NCI-H2196 (cell line): ENCODE measurements around the gene FAM241A.

Experiments used
- DNase-seq: peaks from one replicate; lab custom pipeline; 2025; ENCODE audit not compliant: unreplicated experiment; lab: John Stamatoyannopoulos, UW

Gene FAM241A

GRCh38 chr4:112213091-112213490 is 67.8 kb downstream of the FAM241A start:
- no peak for DNase-seq

GRCh38 chr4:112213856-112214255 is 68.6 kb downstream of the FAM241A start:
- no peak for DNase-seq

DNA sequence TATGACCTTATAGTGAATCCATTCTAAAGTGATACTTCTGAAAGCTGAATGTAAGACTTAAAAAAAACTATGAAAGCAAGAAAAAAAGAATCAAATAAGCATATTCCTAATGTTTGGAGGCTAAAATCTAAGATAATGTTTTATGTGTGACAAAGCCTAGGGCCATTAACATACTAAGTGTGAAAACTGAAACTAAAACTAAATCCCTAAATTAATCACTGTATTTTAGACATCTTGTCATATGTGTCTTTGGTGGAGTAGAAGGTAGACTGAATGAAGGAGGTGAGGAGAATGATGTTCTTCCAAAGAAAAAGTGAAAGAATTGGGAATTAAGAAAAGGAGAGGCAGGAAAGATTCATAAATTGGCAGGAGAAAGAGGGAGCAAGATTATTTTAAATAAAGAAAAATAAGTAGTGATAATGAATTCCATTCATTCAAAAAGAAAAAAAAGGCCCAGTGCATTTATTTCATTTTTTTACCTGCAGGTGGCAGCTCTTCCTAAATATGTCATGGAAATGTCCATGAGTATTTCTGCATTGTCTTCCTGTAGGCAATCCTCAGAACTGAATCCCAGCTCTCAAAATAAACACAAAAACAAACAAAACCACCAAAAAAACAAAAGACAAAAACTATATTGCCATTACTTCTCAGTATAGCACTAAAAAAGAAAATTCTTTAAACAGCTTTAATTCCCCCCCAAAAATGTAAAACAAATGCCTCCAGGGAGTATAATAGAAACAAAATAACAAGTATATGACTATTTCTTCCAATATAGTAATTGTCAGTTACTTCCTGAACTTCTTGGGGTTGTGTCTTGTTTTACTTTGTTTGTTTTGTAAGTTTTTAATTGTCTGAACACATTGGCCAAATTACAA is 69.4 kb downstream of the FAM241A start:
- DNase-seq, result peak; percentile 2

- DNase-seq, result no peak
Measured at GRCh38 chr4:112219826-112220366, 74.6 kb downstream of the FAM241A start.

GRCh38 chr4:112222219-112222955 is 77.1 kb downstream of the FAM241A start:
- no peak for DNase-seq

- no peak for DNase-seq
Measured at GRCh38 chr4:112225157-112225556, 79.9 kb downstream of the FAM241A start.

- peak; percentile 85 for DNase-seq
Measured at GRCh38 chr4:112230879-112231778, 85.9 kb downstream of the FAM241A start.

GRCh38 chr4:112231779-112232713 is 86.8 kb downstream of the FAM241A start, which contains the start of gene AP1AR:
AP1AR (plus strand) TSS chr4:112231787; CDS start chr4:112232092, 305 bp downstream.
- peak; percentile 52 for DNase-seq

- peak; percentile 21 for DNase-seq
Measured at GRCh38 chr4:112234952-112235609, 89.8 kb downstream of the FAM241A start.

GRCh38 chr4:112236040-112236439 is 90.8 kb downstream of the FAM241A start:
- no peak for DNase-seq

- DNase-seq, result no peak
Measured at GRCh38 chr4:112238833-112239232, 93.6 kb downstream of the FAM241A start.
